KBM-7 (cell line): ENCODE measurements around the gene CTDSPL.

ENCODE experiments used
- DNase-seq: peaks from one replicate; pipeline ENCODE4 v3.0.0-alpha.2; 2015
- in situ Hi-C: fragments of 300-500 bp; cut with MboI; formaldehyde crosslinking; loops from 2 replicates; pipeline ENCODE4 v1.14.3; 2020; ENCODE audit warnings: low sequenced_read_pairs, low pct_unique_long_range_greater_than_20kb, mixed read lengths

Gene CTDSPL

DNA sequence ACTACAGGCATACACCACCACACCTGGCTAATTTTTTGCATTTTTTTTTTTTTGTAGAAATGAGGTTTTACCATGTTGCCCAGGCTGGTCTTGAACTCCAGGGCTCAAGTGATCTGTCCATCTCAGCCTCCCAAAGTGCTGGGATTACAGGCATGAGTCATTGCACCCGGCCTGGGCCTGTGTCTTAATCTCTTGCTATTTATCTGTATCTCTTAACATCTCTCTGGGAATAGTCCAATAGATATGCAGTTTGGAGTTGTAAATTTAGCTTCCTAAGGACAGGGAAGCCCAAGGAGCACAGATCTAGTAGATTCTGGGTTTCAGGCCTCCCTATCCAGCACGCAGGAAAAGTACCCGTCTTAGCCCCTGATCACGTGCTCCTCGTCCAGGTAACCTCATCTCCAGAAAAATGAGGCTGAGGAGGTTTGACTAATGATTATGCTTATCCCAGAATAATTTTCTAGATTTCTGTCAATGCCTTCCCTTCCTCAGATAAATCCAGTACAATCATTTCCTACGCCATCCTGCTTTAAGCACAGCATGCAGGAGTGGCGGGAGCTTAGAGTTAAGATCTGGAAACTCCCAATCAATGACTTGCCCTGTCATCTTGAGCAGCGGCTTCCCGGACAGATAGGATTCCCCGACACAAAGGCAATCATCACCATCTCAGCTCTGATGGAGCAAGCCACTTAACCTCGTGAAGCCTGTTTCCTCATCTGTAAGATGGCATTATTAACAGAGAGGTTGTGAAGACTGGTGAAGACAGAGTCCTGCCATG lies 12.3 kb upstream of the CTDSPL start:
- in situ Hi-C loops: no loop called here
- no peak for DNase-seq

DNA sequence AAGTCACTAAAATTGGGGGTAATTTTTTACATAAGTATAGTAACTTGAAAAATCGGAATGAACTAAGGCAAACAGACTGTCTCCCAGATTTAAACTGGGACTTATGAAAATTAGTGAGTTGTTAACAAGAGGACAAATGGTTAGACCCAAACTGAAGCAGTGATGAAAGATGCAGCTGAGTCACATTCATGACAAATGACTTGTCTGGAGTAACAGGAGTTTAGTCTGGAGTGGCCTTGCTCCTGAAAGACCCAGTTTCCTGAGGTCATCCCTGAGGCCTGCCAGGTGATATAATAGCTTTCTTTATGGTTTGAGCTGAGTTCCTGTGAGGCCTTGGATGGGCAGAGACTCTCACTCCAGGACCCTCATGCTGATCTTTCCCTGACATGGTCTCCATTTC lies 9.6 kb upstream of the CTDSPL start:
- in situ Hi-C loops: loop anchor here (10.0 kb wide), 1 partner anchor 123 kb away; no protein-coding TSS in a partner anchor

DNA sequence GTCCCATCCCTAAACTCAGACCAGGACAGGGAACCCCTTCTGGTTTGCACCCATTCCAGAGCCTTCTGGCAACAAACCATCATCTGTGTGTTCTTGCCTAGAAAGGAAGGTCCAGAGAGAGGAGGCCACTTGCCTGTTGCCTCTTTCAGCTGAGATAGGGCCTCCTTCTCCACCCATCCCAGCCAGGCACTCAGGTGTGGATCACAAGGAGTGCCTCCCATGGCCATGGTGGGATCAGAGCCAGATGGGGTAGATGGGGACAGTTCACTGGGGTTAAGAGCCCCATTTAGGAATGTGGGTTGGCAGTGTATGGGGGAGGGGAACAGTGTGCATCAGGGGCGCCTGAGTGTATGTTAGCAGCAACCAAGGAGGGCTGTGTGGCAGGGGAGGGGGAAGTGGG lies 8.9 kb upstream of the CTDSPL start:
- in situ Hi-C loops: loop anchor here (10.0 kb wide), 1 partner anchor 122 kb away; no protein-coding TSS in a partner anchor
- DNase-seq: no peak

More for the DNA sequence above, 9.6 kb upstream of the CTDSPL start:
- DNase-seq: no peak

DNA sequence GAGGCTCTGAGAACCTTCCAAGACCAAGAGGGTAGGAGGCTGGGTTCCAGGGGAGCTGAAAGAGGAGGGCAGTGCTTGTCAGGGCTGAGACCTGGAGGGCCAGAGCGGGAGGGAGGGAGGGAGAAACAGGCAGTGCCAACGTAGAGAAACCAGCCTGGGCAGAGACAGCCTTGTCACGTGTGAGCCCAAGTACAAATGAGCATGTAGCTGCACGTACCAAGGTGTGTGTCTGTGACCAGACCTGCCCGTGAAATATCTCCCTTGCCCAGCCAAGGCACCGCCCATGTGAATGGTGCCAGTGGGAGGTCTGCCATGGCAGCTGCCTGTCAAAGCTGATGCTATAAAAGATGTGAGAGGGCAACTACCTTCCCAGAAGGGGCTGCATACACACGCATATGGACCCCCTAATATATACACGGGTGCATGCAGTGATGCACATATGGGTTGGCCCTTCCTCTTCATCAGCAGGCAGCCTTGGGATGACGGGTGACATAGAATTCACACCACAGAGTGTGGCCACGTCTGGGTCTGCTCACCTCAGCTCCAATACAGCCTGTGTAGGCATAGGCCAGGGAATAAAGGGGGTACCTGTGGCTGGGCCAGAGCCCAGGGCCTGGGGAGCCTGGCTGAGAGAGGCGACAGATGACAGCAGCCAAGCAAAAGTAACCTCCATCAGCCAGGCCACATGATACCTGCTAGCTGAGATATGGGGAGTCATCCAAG lies 7.8 kb upstream of the CTDSPL start:
- in situ Hi-C loops: loop anchor here (10.0 kb wide), 1 partner anchor 121 kb away; no protein-coding TSS in a partner anchor

DNA sequence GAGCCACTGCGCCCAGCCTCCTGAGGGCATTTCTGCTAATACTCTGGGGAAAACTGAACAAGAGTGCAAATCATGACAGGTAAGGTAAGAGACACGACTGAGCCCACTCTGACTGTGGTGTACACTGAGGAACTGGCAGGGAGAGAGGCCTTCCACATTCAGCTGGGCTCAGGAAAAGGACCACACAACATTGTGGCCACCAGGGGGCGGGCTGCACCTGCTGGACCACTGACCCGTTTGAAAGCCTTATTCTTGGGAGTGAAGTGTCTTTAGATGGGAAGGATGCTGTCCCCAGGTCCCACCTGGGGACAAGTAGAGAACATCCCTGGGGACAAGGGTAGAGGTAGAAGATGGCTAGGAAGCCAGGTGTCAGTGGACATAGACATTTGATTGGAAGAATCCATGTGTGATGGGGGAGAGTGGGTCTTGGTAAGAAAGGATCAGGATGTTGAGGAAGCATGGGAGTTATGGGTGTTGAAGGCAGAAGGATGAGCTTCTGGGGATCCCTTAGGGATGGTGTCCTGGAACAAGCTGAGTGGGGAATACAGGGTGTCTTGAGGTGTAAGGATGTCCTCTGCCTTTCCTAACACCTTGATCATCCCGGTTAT lies 6.2 kb upstream of the CTDSPL start:
- DNase-seq: peak; percentile 84
- in situ Hi-C loops: loop anchor here (10.0 kb wide), 1 partner anchor 119 kb away; no protein-coding TSS in a partner anchor

More for the DNA sequence above, 7.8 kb upstream of the CTDSPL start:
- no peak for DNase-seq

DNA sequence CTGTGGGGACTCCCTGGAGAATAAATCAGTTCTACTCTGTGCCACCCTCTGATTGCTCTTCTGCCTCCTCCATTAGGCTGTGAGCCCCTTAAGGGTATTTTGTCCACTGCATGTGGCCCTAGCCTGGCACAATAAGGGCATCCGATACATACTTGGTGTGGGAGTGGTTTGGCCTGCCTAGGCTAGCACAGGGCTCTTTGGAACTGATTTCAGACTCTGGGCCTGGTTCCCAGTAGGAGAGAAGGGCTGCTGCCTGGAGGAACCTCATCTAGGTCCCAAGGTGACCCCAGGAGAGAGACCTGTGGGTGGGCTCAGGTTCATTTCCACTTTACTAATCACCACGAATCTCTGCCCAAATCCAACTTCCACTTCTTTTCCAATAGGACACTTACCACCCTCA lies 5.3 kb upstream of the CTDSPL start:
- DNase-seq: no peak
- in situ Hi-C loops: loop anchor here (10.0 kb wide), 1 partner anchor 118 kb away; no protein-coding TSS in a partner anchor

DNA sequence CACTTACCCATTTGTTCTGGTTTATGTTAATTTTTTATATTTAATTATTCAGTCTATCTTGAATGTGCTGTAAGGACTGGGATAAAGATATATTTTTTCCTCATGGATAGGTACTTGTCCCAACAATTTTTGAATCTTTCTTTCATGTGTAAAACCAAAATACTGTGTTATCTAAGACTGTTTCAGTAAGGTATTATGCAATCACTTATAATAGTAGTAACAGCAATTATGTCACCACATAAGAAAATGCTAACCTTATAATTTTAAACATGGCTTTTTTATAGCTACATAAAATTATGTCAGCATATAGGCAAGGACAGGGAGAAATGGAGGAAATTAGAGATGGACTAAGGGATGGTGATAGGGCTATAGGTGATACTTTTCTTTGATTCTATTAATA lies 2.9 kb upstream of the CTDSPL start:
- in situ Hi-C loops: loop anchor here (10.0 kb wide), 1 partner anchor 116 kb away; no protein-coding TSS in a partner anchor
- DNase-seq: no peak

DNA sequence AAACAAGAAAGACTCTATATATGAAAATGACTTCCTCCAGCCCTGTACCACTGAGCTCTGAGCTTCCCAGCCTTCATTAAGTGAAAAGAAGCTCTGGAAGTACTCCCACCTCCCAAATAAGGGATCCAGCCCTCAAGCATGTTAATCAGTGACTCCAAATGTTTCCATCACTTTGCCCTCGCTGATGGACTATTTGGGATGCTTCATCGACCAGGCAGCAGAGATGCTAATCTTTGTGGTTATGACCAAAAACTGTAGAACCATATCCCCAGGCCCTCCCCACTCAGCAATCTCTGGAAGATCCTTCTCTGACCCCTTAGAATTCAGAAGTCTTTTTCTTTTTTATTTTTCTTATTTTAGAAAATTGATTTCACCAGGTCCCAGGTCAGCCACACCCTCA lies 2.3 kb upstream of the CTDSPL start:
- in situ Hi-C loops: loop anchor here (10.0 kb wide), 1 partner anchor 115 kb away; no protein-coding TSS in a partner anchor
- DNase-seq: no peak

DNA sequence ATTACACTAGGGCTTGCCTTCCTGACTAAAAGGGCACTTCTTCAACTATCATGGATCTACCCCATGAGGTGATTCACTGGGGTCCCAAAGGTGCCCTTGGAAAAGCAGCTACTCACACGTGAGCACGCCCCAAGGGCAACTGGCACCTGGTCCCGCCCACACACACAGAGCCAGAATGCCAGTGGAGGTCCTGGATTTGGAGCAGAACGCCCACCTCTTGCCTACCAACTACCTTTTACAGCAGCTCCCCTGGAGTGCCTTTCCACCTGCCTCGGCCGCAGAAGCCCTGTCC lies 1.8 kb upstream of the CTDSPL start:
- DNase-seq: no peak
- in situ Hi-C loops: loop anchor here (10.0 kb wide), 1 partner anchor 115 kb away; no protein-coding TSS in a partner anchor

DNA sequence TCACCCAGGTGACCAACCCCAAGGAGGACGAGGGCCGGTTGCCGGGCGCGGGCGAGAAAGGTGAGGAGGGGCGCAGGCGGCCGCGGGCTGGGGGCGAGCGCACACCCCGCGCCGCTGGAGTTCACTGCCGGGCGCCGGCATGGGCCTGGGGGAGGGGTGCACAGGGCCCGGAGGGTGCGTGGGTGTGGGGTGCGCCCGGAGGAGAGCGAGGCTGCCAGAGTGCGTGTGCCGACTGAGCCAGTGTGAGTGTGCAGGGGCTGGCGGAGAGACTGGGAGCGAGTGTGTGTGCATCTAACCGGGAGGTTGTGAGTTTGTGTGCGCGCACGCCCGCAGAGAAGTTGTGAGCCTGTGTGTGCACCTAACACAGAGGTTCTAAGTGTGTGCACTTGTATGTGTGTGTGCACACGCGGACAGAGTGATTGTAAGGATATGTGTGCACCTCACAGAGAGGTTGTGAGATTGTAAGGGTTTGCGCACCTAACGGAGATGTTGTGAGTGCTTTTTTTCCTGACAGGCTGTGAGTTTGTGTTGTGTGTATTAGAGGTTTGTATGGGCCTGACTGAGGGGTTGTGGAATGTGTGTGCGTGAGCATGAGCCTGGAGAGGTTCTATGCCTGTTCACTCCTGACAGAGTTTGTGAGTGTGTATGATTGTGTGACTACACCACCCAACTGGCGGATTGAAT lies 681 bp downstream of the CTDSPL start:
- DNase-seq: peak; percentile 46
- in situ Hi-C loops: no loop called here

DNA sequence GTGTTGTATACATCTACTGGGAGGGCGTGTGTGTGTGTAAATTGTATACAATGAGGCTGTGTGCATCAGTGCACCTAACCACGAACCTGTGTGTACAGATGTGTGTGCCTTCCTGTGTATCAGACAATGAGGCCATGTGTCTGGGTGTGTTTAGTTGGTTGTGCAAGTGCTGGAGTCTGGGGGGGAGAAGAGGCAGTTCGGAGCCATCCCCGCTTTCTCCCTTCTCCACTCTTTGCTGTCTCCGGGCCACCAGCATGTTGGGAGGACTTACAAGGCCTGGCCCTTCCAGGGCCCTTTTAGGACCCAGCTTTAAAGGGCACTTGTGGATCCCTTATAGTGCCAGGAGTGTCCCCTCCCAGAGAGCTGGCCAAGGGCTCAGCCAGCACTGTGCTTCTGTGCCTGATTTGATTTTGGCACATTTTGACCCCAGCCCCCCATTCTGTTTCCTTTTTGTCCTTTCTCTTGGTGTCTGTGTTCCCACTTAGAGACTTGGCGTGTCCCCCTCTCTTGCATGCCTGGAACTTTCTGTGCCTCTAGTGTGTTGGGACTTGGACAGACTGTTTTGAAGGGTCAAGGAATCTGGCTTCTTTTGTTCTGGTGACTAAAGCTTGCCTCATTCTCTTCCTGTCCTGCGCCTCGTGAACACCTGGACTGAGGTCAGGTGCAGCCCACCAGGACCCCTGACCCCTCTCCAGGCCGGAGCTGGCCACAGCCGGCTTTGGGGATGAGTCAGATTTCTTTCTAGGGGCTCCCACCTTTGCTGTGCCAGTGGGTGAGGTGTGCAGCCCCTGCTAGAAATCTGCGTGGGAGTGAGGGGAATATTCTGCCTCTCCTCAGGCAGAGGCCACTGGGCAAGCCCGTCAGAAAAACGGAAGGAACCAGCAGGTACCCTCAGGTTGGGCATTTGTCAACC lies 1.5 kb downstream of the CTDSPL start:
- DNase-seq: no peak

DNA sequence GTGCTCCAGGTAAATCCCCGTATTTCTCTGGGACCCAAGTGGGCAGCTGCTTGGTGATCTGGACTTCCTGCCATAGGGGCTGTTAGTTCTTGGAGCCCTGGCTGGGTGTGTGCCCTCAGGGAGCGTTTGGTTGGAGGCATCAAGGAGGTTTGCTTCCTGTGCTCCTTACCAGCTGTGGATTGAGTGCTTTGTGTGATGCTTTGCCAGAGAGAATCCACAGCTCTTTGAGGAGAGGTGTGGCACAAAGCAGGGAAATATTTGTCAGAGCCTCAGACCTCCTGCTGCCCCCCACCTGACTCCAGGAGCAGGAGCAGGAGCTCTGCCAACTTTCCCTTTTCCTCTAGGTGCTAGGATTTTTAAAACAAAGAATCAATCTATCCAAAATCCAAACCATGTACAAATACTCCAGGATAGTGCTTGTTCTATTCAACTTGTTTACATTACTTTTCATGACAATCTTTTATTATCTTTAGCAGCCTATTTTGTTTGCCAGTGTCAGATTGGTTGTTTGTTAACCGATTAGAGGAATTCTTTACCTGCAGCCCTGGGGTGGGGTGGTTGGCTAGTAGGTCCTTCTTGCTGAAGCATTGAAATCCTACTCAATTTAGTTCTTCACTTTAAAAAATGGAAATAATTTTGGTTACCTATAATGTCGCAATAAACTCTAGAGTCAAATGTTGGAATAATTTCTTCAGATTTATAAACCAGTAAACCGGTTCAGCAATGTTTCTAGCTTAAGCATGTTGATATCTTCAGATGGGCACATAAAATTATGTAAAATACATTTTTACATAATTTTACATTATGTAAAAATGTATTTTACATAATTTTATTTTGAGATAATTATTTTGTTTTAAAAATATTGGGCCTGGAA lies 2.5 kb downstream of the CTDSPL start:
- no peak for DNase-seq
- in situ Hi-C loops: no loop called here

More for the DNA sequence above, 1.5 kb downstream of the CTDSPL start:
- in situ Hi-C loops: no loop called here

DNA sequence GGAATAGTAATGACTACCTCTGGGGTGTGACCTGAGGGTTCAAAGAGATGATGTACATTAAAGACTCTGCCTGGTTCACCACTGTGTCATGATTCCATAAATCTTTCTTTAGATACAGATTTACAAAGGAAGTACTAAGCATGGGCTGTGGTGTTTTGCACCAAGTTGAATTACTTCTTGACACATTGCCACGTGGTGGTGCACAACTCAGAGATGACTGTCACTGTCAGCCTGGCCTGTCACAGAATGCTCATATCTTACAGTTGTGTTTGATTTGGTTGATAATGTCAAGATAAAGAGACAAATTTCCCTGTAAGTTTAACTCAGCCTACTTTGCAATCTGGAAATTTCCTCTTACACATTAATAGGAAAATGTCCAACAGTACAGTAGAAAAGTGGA lies 3.2 kb downstream of the CTDSPL start:
- in situ Hi-C loops: no loop called here
- peak; percentile 28 for DNase-seq

DNA sequence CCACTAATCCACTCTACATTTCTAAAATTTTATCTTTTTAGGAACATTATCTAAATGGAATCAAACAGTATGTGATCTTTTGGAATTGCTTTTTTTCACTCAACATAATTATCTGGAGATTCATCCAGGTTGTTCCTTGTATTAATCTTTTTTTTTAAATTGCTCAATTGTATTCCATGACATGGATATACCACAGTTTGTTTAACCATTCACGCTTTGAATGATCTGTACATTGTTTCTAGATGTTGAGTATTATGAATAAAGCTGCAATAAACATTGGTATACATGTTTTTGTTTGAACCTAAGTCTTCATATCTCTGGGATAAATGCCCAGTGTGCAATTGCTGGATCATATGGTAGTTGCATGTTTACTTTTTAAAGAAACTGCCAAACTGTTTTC lies 5.5 kb downstream of the CTDSPL start:
- DNase-seq: no peak
- in situ Hi-C loops: no loop called here

DNA sequence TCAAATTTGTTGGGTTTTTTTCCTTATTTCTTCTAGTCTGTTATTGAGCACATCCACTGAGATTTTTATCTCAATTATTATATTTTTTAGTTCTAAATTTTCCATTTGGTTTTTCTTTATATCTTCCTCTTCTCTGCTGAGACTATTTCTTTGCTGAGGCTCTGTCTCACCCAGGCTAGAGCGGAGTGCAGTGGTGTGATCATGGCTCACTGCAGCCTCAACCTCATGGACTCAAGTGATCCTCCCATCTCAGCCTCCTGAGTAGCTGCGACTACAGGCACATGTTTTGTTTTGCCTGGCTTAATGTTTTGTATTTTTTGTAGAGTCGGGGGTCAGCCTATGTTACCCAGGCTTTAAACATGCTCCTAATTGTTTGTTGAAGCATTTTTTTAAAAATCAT lies 10.2 kb downstream of the CTDSPL start:
- in situ Hi-C loops: no loop called here
- no peak for DNase-seq

DNA sequence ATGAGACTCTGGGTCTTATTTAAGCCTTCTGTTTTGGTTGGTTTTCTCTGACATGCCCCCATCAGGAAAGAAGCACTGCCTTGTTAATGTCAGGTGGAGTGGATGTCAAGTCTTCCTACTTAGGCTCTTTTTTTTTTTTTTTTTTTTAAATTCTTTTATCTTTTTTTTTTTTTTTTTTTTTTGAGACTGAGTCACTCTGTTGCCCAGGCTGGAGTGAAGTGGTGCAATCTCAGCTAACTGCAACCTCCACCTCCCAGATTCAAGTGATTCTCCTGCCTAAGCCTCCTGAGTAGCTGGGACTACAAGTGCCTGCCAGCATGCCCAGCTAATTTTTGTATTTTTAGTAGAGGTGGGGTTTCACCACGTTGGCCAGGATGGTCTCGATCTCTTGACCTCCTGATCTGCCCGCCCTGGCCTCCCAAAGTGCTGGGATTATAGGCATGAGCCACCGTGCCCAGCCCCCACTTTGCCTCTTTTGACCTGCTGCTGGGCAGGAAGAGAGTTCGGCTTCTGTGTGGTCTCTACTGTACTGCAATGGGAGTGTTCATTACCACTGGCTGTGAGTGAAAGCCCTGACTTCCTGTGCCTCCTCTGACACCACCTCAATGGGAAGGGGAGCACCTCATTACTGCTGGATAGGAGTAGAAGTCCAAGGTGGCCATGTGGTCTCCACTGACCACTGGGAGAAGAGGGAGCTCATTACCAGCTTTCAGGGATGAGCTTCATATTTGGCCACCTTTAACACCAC lies 10.9 kb downstream of the CTDSPL start:
- in situ Hi-C loops: no loop called here
- no peak for DNase-seq

DNA sequence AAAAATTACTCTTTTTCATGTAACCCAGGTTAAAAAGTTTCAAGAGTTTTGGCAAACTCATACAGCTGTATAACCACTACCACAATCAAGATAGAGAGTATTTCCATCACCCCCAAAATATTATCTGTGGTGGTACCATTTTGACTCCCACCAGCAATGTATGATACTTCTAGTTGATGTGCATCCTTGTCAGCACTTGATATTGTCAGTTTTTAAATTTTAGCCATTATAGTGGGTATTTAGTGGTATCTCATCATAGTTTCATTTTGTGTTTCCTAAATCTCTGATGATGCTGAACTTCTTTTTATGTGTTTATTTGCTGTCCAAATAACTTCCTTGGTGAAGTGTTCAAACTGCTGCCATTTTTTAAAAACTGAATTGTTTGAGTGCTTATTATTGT lies 14.6 kb downstream of the CTDSPL start:
- no peak for DNase-seq
- in situ Hi-C loops: no loop called here
